Measurements from ENCODE around the gene CACNA1H.

DNA sequence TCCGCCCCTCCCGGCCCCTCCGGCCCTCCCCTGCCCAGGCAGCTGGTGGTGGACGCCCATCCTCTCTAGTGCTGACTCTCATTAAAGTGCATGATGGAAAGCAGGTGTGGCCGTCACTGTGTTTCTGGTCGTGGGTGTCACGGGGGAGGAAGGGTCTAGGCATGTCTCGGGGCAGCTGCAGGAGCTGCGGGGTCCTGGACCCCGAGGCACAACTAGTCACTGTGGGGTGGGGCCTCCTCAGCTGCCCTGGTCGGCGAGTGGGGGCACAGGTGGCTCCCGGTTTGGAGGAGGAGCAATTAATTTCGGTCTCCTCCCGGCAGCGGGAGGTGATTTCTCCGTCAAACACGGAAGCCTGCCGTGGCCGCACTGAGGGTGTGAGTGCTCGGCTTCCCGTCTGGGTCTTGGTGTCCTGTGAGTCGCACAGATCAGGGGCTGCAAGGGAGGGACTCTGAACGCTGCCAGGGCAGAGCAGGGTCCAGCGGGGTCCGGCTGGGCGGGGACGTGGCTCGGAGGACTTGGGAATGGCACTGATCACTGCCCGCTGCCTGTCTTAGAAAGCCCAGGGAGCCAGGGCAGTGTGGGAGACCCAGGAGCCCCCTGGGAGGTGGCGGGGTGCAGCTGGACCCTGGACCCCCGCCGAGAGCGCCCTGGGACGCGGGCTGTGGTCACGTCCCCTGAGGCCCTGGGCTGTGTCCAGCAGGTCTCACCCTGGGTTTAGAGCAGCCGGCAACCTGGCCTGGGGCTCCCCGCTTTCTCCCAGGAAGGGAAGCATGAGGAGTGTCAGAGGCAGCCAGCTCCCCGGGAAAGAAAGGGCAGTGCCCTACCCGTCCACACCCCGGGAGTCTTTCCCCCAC is 106.2 kb downstream of the CACNA1H start:
- TF ChIP-seq, protein P1, sequence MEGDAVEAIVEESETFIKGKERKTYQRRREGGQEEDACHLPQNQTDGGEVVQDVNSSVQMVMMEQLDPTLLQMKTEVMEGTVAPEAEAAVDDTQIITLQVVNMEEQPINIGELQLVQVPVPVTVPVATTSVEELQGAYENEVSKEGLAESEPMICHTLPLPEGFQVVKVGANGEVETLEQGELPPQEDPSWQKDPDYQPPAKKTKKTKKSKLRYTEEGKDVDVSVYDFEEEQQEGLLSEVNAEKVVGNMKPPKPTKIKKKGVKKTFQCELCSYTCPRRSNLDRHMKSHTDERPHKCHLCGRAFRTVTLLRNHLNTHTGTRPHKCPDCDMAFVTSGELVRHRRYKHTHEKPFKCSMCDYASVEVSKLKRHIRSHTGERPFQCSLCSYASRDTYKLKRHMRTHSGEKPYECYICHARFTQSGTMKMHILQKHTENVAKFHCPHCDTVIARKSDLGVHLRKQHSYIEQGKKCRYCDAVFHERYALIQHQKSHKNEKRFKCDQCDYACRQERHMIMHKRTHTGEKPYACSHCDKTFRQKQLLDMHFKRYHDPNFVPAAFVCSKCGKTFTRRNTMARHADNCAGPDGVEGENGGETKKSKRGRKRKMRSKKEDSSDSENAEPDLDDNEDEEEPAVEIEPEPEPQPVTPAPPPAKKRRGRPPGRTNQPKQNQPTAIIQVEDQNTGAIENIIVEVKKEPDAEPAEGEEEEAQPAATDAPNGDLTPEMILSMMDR (IDR thresholded peaks at IDR 0.05) = no peak
- TF ChIP-seq POLR2AphosphoS5 (IDR thresholded peaks at IDR 0.05; ENCODE audit: low read depth, low read length) (no peak), SIN3A (IDR thresholded peaks at IDR 0.05; ENCODE audit: borderline replicate concordance, insufficient read depth, low read depth, low read length) (no peak), TCF7L2 (IDR thresholded peaks at IDR 0.05; ENCODE audit: low read depth, low read length) (no peak)
- TF ChIP-seq, protein P2, sequence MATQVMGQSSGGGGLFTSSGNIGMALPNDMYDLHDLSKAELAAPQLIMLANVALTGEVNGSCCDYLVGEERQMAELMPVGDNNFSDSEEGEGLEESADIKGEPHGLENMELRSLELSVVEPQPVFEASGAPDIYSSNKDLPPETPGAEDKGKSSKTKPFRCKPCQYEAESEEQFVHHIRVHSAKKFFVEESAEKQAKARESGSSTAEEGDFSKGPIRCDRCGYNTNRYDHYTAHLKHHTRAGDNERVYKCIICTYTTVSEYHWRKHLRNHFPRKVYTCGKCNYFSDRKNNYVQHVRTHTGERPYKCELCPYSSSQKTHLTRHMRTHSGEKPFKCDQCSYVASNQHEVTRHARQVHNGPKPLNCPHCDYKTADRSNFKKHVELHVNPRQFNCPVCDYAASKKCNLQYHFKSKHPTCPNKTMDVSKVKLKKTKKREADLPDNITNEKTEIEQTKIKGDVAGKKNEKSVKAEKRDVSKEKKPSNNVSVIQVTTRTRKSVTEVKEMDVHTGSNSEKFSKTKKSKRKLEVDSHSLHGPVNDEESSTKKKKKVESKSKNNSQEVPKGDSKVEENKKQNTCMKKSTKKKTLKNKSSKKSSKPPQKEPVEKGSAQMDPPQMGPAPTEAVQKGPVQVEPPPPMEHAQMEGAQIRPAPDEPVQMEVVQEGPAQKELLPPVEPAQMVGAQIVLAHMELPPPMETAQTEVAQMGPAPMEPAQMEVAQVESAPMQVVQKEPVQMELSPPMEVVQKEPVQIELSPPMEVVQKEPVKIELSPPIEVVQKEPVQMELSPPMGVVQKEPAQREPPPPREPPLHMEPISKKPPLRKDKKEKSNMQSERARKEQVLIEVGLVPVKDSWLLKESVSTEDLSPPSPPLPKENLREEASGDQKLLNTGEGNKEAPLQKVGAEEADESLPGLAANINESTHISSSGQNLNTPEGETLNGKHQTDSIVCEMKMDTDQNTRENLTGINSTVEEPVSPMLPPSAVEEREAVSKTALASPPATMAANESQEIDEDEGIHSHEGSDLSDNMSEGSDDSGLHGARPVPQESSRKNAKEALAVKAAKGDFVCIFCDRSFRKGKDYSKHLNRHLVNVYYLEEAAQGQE (IDR thresholded peaks at IDR 0.05; ENCODE audit: insufficient read depth in 1 of 2, low read depth in 2 of 2, low read length in 1 of 2) = no peak
